ENCODE measurements around the gene HNRNPCL1.
"Not testable (repeated sequence)": the region's sequence is repeated elsewhere in the genome, so short reads cannot be mapped to it uniquely, and the experiment has no call there.

DNA sequence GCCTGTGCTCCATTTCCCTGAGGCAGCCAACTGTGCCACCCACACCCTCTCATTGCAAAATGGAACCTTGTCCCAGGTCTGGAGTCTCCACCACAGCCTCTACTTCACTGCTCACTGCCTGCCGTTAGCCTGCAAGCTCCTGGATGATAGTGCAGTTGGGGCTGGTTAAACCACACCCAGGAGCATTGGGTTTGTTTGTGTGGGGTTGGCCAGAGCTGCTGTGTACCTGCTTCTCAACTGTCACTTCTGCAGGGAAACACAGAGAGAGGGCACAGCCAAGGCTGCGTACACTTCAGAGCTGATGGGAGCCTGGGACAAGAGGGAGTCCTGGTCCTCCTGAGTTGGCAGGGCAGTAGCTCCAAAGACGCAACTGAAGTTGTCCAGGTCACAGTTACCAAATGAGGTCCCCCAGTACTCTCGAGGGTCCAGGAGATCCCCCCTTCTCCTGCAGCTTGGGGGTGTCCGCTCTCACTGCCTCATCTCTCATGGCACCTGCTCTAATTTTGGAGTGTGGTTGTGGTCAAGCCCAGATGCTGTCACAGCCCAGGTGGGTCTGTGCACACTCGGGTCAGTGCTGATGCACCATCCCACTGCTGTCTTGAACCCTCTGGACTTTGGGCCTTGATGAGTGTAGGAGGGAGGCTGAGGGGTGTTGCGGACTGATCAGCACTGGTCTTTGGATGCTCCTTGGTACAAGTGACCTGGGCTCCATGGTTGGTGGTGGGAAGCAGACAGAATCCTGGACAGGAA is 14.8 kb upstream of the HNRNPCL1 start:
- TF ChIP-seq YY1 (IDR thresholded peaks at IDR 0.05; ENCODE audit: insufficient read depth, insufficient read length); ZNF274 (IDR thresholded peaks at IDR 0.05; ENCODE audit: low read depth, low read length); SUZ12 (IDR thresholded peaks at IDR 0.05; ENCODE audit: extremely low read depth, insufficient read depth, insufficient read length): not testable (repeated sequence)

Measured in NT2/D1 (cell line).